ENCODE measurements around the gene WWP2. TPM values are rescaled to one million over a fixed set of nuclear protein-coding genes. Genes with fewer than 3 reads are reported as not detected.

WWP2 gene
- polyA plus RNA-seq, 1 donor (not counting 4 experiments of a cell fraction or from before 2014, with no cell fraction given) = 6.9 TPM

DNA sequence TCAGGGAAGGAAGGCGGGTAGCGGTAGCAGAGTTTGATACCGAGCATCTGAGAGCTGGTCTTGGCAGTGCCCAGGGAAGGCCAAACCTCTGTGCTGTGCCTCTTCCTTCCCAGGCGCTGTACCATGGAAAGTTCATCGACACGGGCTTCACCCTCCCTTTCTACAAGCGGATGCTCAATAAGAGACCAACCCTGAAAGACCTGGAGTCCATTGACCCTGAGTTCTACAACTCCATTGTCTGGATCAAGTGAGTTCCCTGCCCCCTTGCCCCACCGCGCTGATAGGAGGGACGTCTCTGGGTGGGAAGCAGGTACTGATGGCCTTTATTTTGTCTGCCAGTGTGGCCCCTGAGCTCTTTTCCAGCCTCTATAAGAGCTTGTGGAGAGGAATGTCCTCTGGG is 173.6 kb downstream of the WWP2 start:
- Histone ChIP-seq H3K9me1 (ENCODE audit: control insufficient read depth, extremely low read depth, insufficient read depth, low read length) (no peaks in the 10 kb centered on the region), H3K9me3 (ENCODE audit: control insufficient read depth, low read depth, low read length) (no peaks in the 10 kb centered on the region), H3K27ac (ENCODE audit: control insufficient read depth, insufficient read depth, low read length) (no peak overlapping the region), H3K4me2 (ENCODE audit: control insufficient read depth, extremely low read depth, insufficient read depth, low read depth, low read length) (no peak overlapping the region), H3K4me1 (ENCODE audit: control insufficient read depth, extremely low read depth, insufficient read depth, low read length) (no peaks in the 10 kb centered on the region), H3K9ac (ENCODE audit: control insufficient read depth, extremely low read depth, insufficient read depth, low read length) (no peak overlapping the region), H3K79me2 (ENCODE audit: control insufficient read depth, insufficient read depth, low read length) (no peaks in the 10 kb centered on the region), H2AFZ (ENCODE audit: control insufficient read depth, low read length) (no peak overlapping the region), H4K20me1 (ENCODE audit: control insufficient read depth, extremely low read depth, insufficient read depth, low read length) (no peaks in the 10 kb centered on the region), H3K27me3 (ENCODE audit: control insufficient read depth, extremely low read depth, insufficient read depth, low read length) (no peaks in the 10 kb centered on the region), H3K4me3 (ENCODE audit: control insufficient read depth in 2 of 3, extremely low read depth in 1 of 3, insufficient read depth in 2 of 3, low read depth in 1 of 3, low read length in 3 of 3) (no peak overlapping the region), H3K36me3 (ENCODE audit: control insufficient read depth in 2 of 2, extremely low read depth in 1 of 2, insufficient read depth in 2 of 2, low read length in 2 of 2) (peaks cover 6 to 33% of the 10 kb centered on the region in 2 experiments)
- FAIRE-seq (no peak), DNase-seq (ENCODE audit: low read depth, low spot score) (no peak)
- TF ChIP-seq, protein P1, sequence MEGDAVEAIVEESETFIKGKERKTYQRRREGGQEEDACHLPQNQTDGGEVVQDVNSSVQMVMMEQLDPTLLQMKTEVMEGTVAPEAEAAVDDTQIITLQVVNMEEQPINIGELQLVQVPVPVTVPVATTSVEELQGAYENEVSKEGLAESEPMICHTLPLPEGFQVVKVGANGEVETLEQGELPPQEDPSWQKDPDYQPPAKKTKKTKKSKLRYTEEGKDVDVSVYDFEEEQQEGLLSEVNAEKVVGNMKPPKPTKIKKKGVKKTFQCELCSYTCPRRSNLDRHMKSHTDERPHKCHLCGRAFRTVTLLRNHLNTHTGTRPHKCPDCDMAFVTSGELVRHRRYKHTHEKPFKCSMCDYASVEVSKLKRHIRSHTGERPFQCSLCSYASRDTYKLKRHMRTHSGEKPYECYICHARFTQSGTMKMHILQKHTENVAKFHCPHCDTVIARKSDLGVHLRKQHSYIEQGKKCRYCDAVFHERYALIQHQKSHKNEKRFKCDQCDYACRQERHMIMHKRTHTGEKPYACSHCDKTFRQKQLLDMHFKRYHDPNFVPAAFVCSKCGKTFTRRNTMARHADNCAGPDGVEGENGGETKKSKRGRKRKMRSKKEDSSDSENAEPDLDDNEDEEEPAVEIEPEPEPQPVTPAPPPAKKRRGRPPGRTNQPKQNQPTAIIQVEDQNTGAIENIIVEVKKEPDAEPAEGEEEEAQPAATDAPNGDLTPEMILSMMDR (optimal IDR thresholded peaks at IDR 0.05 in 1 of 3, IDR thresholded peaks at IDR 0.05 in 1 of 3, conservative IDR thresholded peaks at IDR 0.05 in 1 of 3; ENCODE audit: extremely low read depth in 1 of 3, insufficient read depth in 2 of 3, low read length in 3 of 3) = no peak
- TF ChIP-seq EZH2 (IDR thresholded peaks at IDR 0.05; ENCODE audit: low read length) = no peak
- dilution Hi-C loops (cut with MboI; ENCODE audit: extremely low pct_ligation_motif_present, low sequenced_read_pairs) = no loop called here

DNA sequence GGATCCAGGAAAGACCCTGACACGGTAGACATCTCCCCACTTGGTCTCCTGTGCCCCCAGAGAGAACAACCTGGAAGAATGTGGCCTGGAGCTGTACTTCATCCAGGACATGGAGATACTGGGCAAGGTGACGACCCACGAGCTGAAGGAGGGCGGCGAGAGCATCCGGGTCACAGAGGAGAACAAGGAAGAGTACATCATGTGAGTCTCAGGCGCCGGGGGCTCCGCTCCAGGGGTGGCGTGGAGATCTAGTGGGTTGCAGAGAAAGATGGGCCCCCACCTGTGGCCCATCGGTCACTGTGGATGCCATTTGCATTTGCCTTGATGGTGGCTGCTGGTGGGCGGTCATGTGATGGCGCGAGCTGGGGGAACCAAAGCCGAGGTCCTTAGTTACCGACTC is 174.1 kb downstream of the WWP2 start:
- H3K79me2 ChIP-seq (ENCODE audit: control insufficient read depth, insufficient read depth, low read length) = no peaks in the 10 kb centered on the region
- no peak overlapping the region for H2AFZ ChIP-seq (ENCODE audit: control insufficient read depth, low read length)
- dilution Hi-C loops (cut with MboI; ENCODE audit: extremely low pct_ligation_motif_present, low sequenced_read_pairs) = no loop called here
- H3K27ac ChIP-seq (ENCODE audit: control insufficient read depth, insufficient read depth, low read length) = no peak overlapping the region
- no peaks in the 10 kb centered on the region for H3K9me1 ChIP-seq (ENCODE audit: control insufficient read depth, extremely low read depth, insufficient read depth, low read length)
- H3K4me3 ChIP-seq (ENCODE audit: control insufficient read depth in 2 of 3, extremely low read depth in 1 of 3, insufficient read depth in 2 of 3, low read depth in 1 of 3, low read length in 3 of 3) = no peak overlapping the region
- FAIRE-seq (no peak), DNase-seq (ENCODE audit: low read depth, low spot score) (no peak)
- no peaks in the 10 kb centered on the region for H3K27me3 ChIP-seq (ENCODE audit: control insufficient read depth, extremely low read depth, insufficient read depth, low read length)
- H3K9ac ChIP-seq (ENCODE audit: control insufficient read depth, extremely low read depth, insufficient read depth, low read length) = no peak overlapping the region
- H3K4me2 ChIP-seq (ENCODE audit: control insufficient read depth, extremely low read depth, insufficient read depth, low read depth, low read length) = no peak overlapping the region
- H3K36me3 ChIP-seq (ENCODE audit: control insufficient read depth in 2 of 2, extremely low read depth in 1 of 2, insufficient read depth in 2 of 2, low read length in 2 of 2) = peaks cover 4 to 33% of the 10 kb centered on the region in 2 experiments
- H4K20me1 ChIP-seq (ENCODE audit: control insufficient read depth, extremely low read depth, insufficient read depth, low read length) = no peaks in the 10 kb centered on the region
- TF ChIP-seq EZH2 (IDR thresholded peaks at IDR 0.05; ENCODE audit: low read length) = no peak
- TF ChIP-seq, protein P1 (optimal IDR thresholded peaks at IDR 0.05 in 1 of 3, IDR thresholded peaks at IDR 0.05 in 1 of 3, conservative IDR thresholded peaks at IDR 0.05 in 1 of 3; ENCODE audit: extremely low read depth in 1 of 3, insufficient read depth in 2 of 3, low read length in 3 of 3) = no peak
- no peaks in the 10 kb centered on the region for H3K9me3 ChIP-seq (ENCODE audit: control insufficient read depth, low read depth, low read length)
- no peaks in the 10 kb centered on the region for H3K4me1 ChIP-seq (ENCODE audit: control insufficient read depth, extremely low read depth, insufficient read depth, low read length)

Data from keratinocyte (primary cell).